HAP-1 (cell line): ENCODE results near the gene SMIM5.

Experiments used
- DNase-seq, 2 experiments: peaks; one replicate each; pipeline ENCODE4 v3.0.0-alpha.2; 2016 to 2020; ENCODE audit warnings: low spot score in 2 of 2
- H3K27me3 ChIP-seq: fragments of 250-450 bp; sonication (Bioruptor Pico); 2 replicates; pipeline ENCODE4 v1.5.1; 2020; ENCODE audit warnings: low read depth, mild to moderate bottlenecking, moderate library complexity
- H3K36me3 ChIP-seq: fragments of 250-450 bp; sonication (Bioruptor Pico); replicated peaks from 2 replicates; pipeline ENCODE4 v1.5.1; 2020; ENCODE audit warnings: mild to moderate bottlenecking
- H3K4me1 ChIP-seq: fragments of 250-450 bp; sonication (Bioruptor Pico); 2 replicates; pipeline ENCODE4 v1.5.1; 2020; ENCODE audit warnings: mild to moderate bottlenecking
- H3K4me3 ChIP-seq: fragments of 250-450 bp; sonication (Bioruptor Pico); 2 replicates; pipeline ENCODE4 v1.5.1; 2020; ENCODE audit warnings: mild to moderate bottlenecking, moderate library complexity
- H3K9me3 ChIP-seq: fragments of 250-450 bp; sonication (Bioruptor Pico); 2 replicates; pipeline ENCODE4 v1.5.1; 2020; ENCODE audit warnings: mild to moderate bottlenecking, moderate library complexity
- in situ Hi-C: fragments of 300-500 bp; cut with MboI; formaldehyde crosslinking; loops from 3 replicates; pipeline ENCODE4 v1.14.3; 2020; ENCODE audit warnings: low sequenced_read_pairs, inconsistent platforms, mixed read lengths

The SMIM5 gene

DNA sequence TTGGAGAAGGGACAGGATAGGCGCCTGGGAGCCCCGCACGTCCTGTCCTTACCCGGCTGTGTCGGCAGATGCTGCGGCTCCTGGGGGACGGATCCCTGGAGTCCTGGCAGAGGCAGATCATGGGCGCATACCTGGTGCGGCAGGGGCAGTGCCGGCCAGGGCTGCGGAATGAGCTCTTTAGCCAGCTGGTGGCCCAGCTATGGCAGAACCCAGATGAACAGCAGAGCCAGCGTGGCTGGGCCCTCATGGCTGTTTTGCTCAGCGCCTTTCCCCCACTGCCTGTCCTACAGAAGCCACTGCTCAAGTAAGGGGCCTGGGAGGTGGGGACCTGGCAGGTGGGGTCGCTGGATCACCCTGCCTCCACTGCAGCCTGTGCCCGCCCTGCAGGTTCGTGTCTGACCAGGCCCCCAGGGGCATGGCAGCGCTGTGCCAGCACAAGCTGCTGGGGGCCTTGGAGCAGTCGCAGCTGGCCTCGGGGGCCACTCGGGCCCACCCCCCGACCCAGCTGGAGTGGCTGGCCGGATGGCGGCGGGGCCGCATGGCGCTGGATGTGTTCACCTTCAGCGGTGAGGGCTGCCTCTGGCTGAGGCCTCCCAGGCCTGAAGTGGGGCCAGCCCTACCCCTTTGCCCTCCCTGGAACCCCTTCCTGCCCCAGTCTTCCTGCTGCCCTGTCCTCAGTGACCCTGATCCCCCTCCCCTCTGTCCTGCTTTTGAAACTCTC, 20.2 kb upstream of the SMIM5 start:
- DNase-seq = no peak
- in situ Hi-C loops = no loop called here
- no peaks in the 10 kb centered on the region for H3K27me3 ChIP-seq
- H3K4me1 ChIP-seq = no peaks in the 10 kb centered on the region
- no peak overlapping the region for H3K4me3 ChIP-seq
- no peaks in the 10 kb centered on the region for H3K9me3 ChIP-seq
- no peaks in the 10 kb centered on the region for H3K36me3 ChIP-seq

DNA sequence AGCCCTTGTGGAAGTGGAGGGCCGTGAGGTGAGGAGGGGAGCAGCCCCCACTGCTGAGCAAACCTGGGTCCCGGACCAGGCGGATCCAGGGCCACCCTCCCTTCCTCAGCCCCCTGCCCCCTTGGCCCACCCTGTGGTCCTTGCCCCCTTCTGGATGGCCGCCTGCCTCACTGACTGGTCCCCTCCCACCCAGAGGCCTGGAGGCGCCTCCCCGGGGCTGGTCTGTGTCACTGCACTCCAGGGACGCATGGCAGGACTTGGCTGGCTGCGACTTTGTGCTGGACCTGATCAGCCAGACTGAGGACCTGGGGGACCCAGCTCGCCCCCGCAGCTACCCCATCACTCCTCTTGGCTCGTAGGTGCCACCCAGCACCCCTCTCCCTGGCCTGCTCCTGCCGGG, 19.2 kb upstream of the SMIM5 start:
- no peaks in the 10 kb centered on the region for H3K36me3 ChIP-seq
- in situ Hi-C loops = no loop called here
- H3K27me3 ChIP-seq = no peaks in the 10 kb centered on the region
- DNase-seq = peak in 1 of 2 experiments; percentile 52
- no peak overlapping the region for H3K4me3 ChIP-seq
- no peaks in the 10 kb centered on the region for H3K9me3 ChIP-seq
- H3K4me1 ChIP-seq = no peaks in the 10 kb centered on the region

DNA sequence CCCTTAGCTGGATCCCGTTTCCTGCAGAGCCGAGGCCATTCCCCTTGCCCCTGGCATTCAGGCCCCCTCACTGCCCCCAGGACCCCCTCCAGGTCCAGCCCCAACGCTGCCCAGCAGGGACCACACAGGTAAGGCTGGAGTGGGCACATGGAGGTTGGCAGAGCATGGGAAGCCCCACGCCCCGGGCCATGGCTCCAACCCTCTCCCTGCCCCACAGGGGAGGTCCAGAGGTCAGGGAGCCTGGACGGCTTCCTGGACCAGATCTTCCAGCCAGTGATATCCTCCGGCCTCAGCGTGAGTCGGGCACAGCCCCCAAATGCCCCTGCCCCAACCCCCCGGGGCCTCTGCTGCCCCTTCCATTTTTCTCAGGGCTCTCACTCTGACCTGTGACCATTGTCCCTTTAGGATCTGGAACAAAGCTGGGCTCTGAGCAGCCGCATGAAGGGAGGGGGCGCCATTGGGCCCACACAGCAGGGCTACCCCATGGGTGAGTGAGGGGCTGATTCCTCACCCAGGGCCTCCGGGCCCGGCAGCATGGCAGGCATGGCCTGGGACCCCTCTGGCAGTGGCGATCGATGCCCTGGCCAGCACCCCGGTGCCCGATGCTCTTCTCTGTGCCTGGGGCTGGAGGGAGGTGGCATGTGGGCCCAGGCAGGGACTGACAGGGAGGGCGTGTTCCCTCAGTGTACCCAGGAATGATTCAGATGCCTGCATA, 18.5 kb upstream of the SMIM5 start:
- H3K4me3 ChIP-seq = no peak overlapping the region
- in situ Hi-C loops = no loop called here
- no peak for DNase-seq

DNA sequence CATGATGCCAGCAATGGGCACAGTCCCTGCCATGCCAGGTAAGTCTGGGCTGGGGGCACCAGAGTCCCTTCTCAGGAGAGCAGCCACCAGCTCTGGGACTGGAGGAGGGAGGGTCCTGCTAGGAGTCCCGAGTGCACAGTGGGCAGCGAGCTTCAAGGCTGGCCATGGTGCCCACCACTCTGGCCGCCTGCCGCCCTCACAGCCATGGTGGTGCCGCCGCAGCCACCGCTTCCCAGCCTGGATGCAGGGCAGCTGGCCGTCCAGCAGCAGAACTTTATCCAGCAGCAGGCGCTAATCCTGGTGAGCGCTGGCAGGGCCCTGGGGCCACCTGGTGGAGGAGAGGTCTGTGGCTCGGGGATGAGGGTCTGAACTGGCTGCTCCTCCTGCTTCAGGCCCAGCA, 17.9 kb upstream of the SMIM5 start:
- H3K36me3 ChIP-seq = no peaks in the 10 kb centered on the region
- no peaks in the 10 kb centered on the region for H3K4me1 ChIP-seq
- no peaks in the 10 kb centered on the region for H3K9me3 ChIP-seq
- in situ Hi-C loops = no loop called here
- no peak for DNase-seq
- H3K27me3 ChIP-seq = no peaks in the 10 kb centered on the region
- H3K4me3 ChIP-seq = no peak overlapping the region

More for the DNA sequence above, 18.5 kb upstream of the SMIM5 start:
- H3K27me3 ChIP-seq = no peaks in the 10 kb centered on the region
- H3K36me3 ChIP-seq = no peaks in the 10 kb centered on the region
- no peaks in the 10 kb centered on the region for H3K4me1 ChIP-seq
- H3K9me3 ChIP-seq = no peaks in the 10 kb centered on the region

DNA sequence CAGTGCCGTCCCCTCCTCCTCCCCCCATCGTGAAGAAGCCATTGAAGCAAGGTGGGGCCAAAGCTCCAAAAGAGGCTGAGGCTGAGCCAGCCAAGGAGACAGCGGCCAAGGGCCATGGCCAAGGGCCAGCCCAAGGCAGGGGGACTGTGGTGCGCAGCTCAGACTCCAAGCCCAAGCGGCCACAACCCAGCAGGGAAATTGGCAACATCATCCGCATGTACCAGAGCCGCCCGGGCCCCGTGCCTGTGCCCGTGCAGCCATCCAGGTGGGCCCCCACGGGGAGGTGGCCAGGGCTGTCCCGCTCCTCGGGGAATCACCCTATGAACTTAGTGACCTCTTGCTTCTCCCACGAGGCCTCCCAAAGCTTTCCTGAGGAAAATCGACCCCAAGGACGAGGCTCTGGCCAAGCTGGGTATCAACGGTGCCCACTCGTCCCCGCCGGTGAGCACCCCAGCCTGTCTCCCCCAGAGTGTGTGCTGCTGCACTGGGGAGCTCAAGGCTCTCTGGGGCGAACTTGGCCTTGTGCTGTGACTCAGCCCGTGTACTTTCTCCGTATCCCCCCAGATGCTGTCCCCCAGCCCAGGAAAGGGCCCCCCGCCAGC, 16.6 kb upstream of the SMIM5 start:
- Histone ChIP-seq H3K27me3 (no peaks in the 10 kb centered on the region), H3K9me3 (no peaks in the 10 kb centered on the region), H3K36me3 (no peaks in the 10 kb centered on the region), H3K4me3 (no peak overlapping the region), H3K4me1 (no peaks in the 10 kb centered on the region)
- no peak for DNase-seq
- in situ Hi-C loops = no loop called here

DNA sequence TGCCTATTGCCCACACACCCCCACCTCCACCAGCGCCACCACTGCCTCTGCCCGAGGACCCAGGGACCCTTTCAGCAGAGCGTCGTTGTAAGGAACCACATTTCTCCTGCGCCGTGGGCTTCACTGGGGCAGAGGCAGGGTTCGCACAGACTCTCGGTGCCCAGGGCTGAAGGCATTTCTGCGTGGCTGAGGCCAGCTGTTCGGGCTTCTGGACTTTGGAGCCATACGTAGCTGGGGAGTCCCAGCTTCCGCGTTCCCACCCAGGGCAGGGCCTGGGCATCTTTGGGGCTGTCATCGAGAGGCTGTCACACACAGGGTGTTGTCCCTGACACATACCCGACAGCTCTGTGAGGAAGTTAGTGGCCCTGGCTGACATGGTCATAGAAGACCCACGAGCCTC, 16.0 kb upstream of the SMIM5 start:
- in situ Hi-C loops = no loop called here
- no peaks in the 10 kb centered on the region for H3K4me1 ChIP-seq
- H3K9me3 ChIP-seq = no peaks in the 10 kb centered on the region
- DNase-seq = no peak
- no peaks in the 10 kb centered on the region for H3K27me3 ChIP-seq
- H3K36me3 ChIP-seq = no peaks in the 10 kb centered on the region
- H3K4me3 ChIP-seq = no peak overlapping the region

DNA sequence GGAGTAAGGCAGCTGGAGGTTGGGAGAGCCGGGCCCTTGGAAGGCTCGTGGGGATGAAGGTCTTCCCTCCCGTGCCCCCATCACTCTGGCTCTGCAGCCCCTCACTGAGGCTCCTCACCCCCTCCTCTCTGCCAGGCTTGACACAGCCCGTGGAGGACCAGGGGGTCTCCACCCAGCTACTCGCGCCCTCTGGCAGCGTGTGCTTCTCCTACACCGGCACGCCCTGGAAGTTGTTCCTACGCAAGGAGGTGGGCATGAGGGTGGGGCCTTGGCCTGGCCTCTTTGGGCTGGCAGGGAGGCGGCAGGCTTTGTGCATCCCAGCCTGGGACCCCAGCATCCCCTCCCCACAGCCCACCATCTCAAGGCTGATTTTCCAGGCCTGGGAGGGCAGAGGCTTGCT, 15.6 kb upstream of the SMIM5 start:
- no peaks in the 10 kb centered on the region for H3K9me3 ChIP-seq
- H3K4me1 ChIP-seq = no peaks in the 10 kb centered on the region
- DNase-seq = no peak
- no peaks in the 10 kb centered on the region for H3K27me3 ChIP-seq
- no peak overlapping the region for H3K4me3 ChIP-seq
- in situ Hi-C loops = no loop called here
- H3K36me3 ChIP-seq = no peaks in the 10 kb centered on the region

DNA sequence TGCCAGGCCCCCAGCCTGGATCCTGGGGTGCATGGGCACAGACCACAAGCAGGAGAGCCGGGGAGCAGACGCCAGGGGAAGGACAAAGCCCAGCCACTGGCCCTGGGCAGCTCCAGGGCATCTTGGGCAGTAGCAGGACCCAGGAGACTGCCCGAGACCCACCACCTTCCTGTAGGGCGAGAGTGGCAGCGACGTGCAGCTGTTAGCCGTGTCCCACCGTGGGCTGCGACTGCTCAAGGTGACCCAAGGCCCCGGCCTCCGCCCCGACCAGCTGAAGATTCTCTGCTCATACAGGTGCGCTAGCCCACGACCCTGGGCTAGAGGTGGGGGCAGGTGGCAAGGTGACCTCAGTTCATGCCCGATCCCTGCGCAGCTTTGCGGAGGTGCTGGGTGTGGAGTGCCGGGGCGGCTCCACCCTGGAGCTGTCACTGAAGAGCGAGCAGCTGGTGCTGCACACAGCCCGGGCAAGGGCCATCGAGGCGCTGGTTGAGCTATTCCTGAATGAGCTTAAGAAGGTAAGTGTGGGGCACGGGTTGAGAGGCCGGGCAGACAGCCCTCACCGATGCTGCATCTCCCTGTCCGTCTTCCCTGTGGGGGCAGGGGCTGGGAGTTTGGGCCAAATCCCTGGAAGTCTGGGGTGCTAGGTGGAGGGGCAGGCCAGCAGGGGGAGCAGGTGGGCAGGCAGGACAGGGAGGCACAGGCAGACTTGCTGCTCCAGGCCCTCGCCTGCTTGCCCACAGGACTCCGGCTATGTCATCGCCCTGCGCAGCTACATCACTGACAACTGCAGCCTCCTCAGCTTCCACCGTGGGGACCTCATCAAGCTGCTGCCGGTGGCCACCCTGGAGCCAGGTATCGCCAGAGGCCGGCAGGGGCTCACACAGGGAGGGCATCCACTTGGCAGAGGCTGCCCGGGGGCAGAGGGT, 13.5 kb upstream of the SMIM5 start:
- in situ Hi-C loops = no loop called here
- no peaks in the 10 kb centered on the region for H3K4me1 ChIP-seq
- DNase-seq = peak; percentile 34 to 81
- no peaks in the 10 kb centered on the region for H3K36me3 ChIP-seq
- no peaks in the 10 kb centered on the region for H3K27me3 ChIP-seq
- H3K9me3 ChIP-seq = no peaks in the 10 kb centered on the region
- no peak overlapping the region for H3K4me3 ChIP-seq

DNA sequence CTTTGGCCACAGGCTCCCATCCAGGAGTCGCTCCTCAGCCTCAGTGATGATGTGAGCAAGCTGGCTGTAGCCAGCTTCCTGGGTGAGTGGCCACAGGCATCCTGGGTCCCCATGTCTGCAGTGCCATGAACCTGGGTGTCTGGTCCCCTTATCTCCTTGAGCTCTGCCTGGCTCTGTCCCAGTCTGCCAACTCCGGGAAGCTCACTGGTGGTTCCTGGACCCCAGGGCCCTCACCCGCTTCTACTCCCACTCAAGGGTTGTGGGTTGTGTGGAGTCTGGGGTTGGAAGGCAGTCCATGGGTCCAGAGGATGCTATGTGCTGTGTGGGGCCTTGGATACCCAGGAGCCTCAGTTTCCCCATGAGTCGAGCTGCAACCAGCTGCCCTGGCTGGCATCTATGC, 11.7 kb upstream of the SMIM5 start:
- in situ Hi-C loops = no loop called here
- Histone ChIP-seq H3K4me3 (no peak overlapping the region), H3K4me1 (no peaks in the 10 kb centered on the region), H3K36me3 (no peaks in the 10 kb centered on the region), H3K27me3 (no peaks in the 10 kb centered on the region), H3K9me3 (no peaks in the 10 kb centered on the region)
- DNase-seq = no peak

DNA sequence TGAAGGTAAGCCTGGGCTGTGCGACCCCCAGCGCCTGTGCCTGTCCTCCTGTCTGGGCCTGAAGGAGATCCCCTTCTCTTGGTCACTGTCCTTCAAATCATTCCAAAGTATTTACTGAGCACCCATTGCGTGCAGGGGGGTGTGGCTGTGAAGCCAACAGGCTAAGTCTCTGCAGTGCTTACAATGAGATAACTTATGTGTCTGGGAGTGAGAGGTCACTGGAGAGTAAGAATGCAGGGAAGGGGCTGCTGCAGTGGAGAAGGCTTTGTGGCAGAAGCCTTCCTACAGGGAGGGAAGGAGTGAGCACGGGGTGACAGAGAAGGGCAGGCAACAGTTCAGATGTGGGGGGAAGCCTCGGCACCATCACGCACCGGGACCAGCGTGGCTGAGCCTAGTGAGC, 11.2 kb upstream of the SMIM5 start:
- Histone ChIP-seq H3K9me3 (no peaks in the 10 kb centered on the region), H3K27me3 (no peaks in the 10 kb centered on the region)
- in situ Hi-C loops = no loop called here

DNA sequence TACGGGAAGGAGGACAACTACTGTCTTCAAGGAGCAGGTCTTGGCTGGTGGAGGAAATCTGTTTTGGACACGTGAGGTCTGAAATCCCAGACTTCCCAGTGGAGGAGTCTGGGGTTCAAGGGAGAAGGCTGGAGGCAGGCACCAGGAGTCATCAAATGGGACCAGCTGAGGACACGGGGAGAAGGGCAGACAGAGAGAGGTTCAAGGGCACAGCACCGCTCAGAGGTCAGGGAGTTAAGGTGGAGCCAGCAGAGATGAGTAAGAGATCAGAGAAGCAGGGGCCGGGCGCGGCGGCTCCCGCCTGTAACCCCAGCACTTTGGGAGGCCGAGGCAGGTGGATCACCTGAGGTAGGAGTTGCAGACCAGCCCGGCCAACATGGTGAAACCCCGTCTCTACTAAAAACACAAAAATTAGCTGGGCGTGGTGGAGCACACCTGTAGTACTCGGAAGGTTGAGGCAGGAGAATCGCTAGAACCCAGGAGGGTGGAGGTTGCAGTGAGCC, 10.4 kb upstream of the SMIM5 start:
- no peaks in the 10 kb centered on the region for H3K27me3 ChIP-seq
- no peaks in the 10 kb centered on the region for H3K36me3 ChIP-seq
- no peaks in the 10 kb centered on the region for H3K9me3 ChIP-seq
- H3K4me3 ChIP-seq = no peak overlapping the region
- H3K4me1 ChIP-seq = no peaks in the 10 kb centered on the region
- in situ Hi-C loops = no loop called here
- DNase-seq = no peak

More for the DNA sequence above, 11.2 kb upstream of the SMIM5 start:
- no peaks in the 10 kb centered on the region for H3K36me3 ChIP-seq
- DNase-seq = no peak
- no peaks in the 10 kb centered on the region for H3K4me1 ChIP-seq
- no peak overlapping the region for H3K4me3 ChIP-seq

DNA sequence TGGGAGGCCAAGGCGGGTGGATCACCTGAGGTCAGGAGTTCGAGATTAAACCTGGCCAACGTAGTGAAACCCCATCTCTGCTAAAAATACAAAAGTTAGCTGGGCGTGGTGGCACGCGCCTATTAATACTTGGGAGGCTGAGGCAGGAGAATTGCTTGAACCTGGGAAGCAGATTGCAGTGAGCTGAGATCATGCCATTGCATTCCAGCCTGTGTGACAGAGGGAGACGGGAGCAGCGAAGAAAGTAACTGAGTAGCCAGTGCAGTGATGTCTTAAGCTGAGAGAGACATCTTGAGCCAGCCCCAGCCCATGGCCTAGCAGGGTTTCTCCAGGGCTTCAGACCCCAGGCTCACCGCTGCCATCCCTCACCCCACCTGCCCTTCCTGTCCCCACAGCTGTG, 9.8 kb upstream of the SMIM5 start:
- Histone ChIP-seq H3K4me3 (no peak overlapping the region), H3K9me3 (no peaks in the 10 kb centered on the region), H3K4me1 (no peaks in the 10 kb centered on the region), H3K36me3 (no peaks in the 10 kb centered on the region), H3K27me3 (no peaks in the 10 kb centered on the region)
- in situ Hi-C loops = no loop called here
- no peak for DNase-seq

DNA sequence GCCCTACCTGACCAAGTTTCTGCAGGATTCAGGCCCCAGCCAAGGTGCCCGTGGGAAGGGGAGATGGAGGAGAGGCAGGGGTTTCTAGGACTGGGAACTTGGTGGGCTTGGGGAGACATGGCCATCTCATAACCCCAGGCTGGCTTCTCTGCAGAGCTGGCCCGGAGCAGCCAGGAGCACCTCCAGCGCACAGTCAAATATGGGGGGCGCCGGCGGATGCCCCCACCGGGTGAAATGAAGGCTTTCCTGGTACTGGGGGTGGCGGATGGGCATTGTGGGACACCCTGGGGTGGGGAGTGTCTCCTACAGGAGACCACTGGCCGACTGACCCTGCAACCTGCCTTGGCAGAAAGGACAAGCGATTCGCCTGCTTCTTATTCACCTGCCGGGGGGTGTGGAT, 9.2 kb upstream of the SMIM5 start:
- no peaks in the 10 kb centered on the region for H3K9me3 ChIP-seq
- H3K36me3 ChIP-seq = no peaks in the 10 kb centered on the region; the same call in 1 of the 2 replicates
- H3K4me3 ChIP-seq = no peak overlapping the region
- in situ Hi-C loops = no loop called here
- no peak for DNase-seq
- H3K27me3 ChIP-seq = no peaks in the 10 kb centered on the region
- no peaks in the 10 kb centered on the region for H3K4me1 ChIP-seq
